AG09309 (cell line): ENCODE measurements around the gene LRP6.

Experiments
- DNase-seq: peaks from one replicate; pipeline ENCODE4 v3.0.0-alpha.2; 2010; ENCODE audit warnings: low read depth
- H3K4me3 ChIP-seq: 2 replicates; pipeline ENCODE4 v1.5.1; 2011; ENCODE audit warnings: mild to moderate bottlenecking, low read depth, low read length, moderate library complexity; ENCODE audit not compliant: control insufficient read depth
- TF ChIP-seq, protein P1 (sequence below): IDR thresholded peaks from 2 replicates; pipeline ENCODE4 v1.5.1; 2011; ENCODE audit warnings: mild to moderate bottlenecking, low read depth, low read length, inconsistent platforms; ENCODE audit not compliant: insufficient read depth, control insufficient read depth; ENCODE audit errors: missing control alignments

Gene LRP6

GRCh38 chr12:12195081-12195480 lies 71.8 kb downstream of the LRP6 start:
- TF ChIP-seq, protein P1, sequence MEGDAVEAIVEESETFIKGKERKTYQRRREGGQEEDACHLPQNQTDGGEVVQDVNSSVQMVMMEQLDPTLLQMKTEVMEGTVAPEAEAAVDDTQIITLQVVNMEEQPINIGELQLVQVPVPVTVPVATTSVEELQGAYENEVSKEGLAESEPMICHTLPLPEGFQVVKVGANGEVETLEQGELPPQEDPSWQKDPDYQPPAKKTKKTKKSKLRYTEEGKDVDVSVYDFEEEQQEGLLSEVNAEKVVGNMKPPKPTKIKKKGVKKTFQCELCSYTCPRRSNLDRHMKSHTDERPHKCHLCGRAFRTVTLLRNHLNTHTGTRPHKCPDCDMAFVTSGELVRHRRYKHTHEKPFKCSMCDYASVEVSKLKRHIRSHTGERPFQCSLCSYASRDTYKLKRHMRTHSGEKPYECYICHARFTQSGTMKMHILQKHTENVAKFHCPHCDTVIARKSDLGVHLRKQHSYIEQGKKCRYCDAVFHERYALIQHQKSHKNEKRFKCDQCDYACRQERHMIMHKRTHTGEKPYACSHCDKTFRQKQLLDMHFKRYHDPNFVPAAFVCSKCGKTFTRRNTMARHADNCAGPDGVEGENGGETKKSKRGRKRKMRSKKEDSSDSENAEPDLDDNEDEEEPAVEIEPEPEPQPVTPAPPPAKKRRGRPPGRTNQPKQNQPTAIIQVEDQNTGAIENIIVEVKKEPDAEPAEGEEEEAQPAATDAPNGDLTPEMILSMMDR: no peak
- H3K4me3 ChIP-seq: no peak overlapping the region
- DNase-seq: no peak

DNA sequence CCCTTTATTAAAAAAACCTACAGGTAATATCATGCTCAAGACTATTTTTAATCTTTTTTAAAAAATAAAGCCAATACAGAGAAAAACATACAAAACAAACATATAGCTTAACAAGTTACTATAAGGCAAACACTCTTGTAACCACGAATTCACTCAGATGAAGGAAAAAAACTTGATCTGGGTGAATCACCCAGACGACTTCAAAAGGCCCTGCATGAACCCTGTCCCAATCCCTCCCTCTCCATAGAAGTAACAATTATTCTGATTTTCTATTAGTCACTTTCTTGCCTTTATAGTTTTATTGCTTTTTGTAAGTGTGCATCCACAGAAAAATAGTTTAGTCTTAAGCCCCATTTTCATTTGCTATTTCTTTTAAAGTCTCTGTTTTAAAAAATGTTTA lies 72.6 kb downstream of the LRP6 start:
- TF ChIP-seq, protein P1: no peak
- no peak for DNase-seq
- no peak overlapping the region for H3K4me3 ChIP-seq

- H3K4me3 ChIP-seq: no peak overlapping the region
- DNase-seq: no peak
- TF ChIP-seq, protein P1: no peak
Observed at GRCh38 chr12:12191008-12191407, 75.8 kb downstream of the LRP6 start.

DNA sequence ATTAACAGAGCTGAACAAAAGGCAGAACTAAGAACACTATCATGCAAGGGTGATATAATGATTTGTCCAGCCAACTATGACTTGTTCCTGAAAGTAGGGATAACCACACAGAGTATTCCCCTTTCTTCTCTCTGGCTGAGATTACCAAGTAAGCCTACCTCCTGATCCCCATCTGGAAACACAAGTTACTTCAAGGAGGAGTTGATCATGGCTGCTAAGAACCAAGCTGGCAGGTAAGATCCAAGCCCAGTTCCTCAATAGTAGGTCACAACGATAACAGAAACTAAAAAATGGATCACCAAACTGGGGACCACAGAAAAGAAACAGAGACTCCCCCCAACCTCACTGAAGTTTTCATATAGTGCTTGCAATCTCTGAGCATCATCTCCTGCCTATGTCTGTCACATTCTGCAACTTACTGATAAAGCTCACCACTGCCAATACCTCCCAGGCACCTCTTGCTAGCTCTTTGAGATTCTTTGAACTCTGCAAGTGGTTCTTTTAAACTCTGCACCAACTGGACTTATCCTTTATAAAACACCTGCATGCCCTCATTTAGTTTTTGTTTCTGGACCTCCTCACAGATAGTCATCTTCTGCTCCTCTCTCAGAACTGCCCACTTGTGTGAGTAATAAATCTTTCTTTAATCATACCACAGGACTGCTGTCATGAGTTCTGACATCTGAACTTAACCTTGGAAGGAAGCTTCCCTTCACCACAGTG lies 76.6 kb downstream of the LRP6 start:
- TF ChIP-seq, protein P1: no peak
- no peak overlapping the region for H3K4me3 ChIP-seq
- no peak for DNase-seq

GRCh38 chr12:12185414-12185813 lies 81.4 kb downstream of the LRP6 start:
- no peak overlapping the region for H3K4me3 ChIP-seq
- TF ChIP-seq, protein P1: no peak
- no peak for DNase-seq

GRCh38 chr12:12182703-12183365 lies 84.0 kb downstream of the LRP6 start:
- no peak overlapping the region for H3K4me3 ChIP-seq
- DNase-seq: no peak
- TF ChIP-seq, protein P1: no peak
